HG03457 (cell line): ENCODE measurements around the gene KRT3.

Experiments
- ATAC-seq: cut with Tn5 transposase; IDR thresholded peaks from one replicate; pipeline ENCODE4 v1.9.1; 2021; ENCODE audit warnings: moderate number of reproducible peaks; ENCODE audit not compliant: unreplicated experiment

KRT3 gene

GRCh38 chr12:52795694-52796428, at the start of gene KRT3:
KRT3 (minus strand) TSS chr12:52796117; CDS start chr12:52796042, 75 bp downstream.
- ATAC-seq, result no peak

GRCh38 chr12:52844386-52844785, 48.5 kb upstream of the KRT3 start:
- no peak for ATAC-seq

- no peak for ATAC-seq
Observed at GRCh38 chr12:52839436-52840105, 43.7 kb upstream of the KRT3 start.

GRCh38 chr12:52838609-52839435, 42.9 kb upstream of the KRT3 start:
- no peak for ATAC-seq

- ATAC-seq, result no peak
Observed at GRCh38 chr12:52837781-52838608, 42.1 kb upstream of the KRT3 start.

- ATAC-seq, result no peak
Observed at GRCh38 chr12:52837413-52837741, 41.5 kb upstream of the KRT3 start.

- no peak for ATAC-seq
Observed at GRCh38 chr12:52836491-52837412, 40.8 kb upstream of the KRT3 start.

GRCh38 chr12:52836042-52836466, 40.1 kb upstream of the KRT3 start:
- ATAC-seq, result no peak

GRCh38 chr12:52835271-52836041, 39.5 kb upstream of the KRT3 start:
- ATAC-seq, result no peak

- ATAC-seq, result no peak
Observed at GRCh38 chr12:52834727-52835001, 38.7 kb upstream of the KRT3 start.

GRCh38 chr12:52833922-52834726, 38.2 kb upstream of the KRT3 start, which contains the start of gene KRT79:
KRT79 (minus strand) TSS chr12:52834311; CDS start chr12:52834260, 51 bp downstream.
- ATAC-seq, result no peak

GRCh38 chr12:52832985-52833905, 37.3 kb upstream of the KRT3 start:
- ATAC-seq, result no peak

- no peak for ATAC-seq
Observed at GRCh38 chr12:52832451-52832850, 36.5 kb upstream of the KRT3 start.

GRCh38 chr12:52831251-52831650, 35.3 kb upstream of the KRT3 start:
- no peak for ATAC-seq

- no peak for ATAC-seq
Observed at GRCh38 chr12:52829986-52830770, 34.3 kb upstream of the KRT3 start.

GRCh38 chr12:52828591-52829021, 32.7 kb upstream of the KRT3 start:
- ATAC-seq, result no peak
